Activated T-cell treated with anti-CD3 and anti-CD28 coated beads, Interleukin-2, amount 50 U/mL, for 1 hour (primary cell): Measurements from ENCODE around the gene PANX1.
"Not testable (repeated sequence)": the region's sequence is repeated elsewhere in the genome, so short reads cannot be mapped to it uniquely, and the experiment has no call there.

Experiments
- DNase-seq: peaks from one replicate; pipeline ENCODE4 v3.0.0-alpha.2; 2020

The PANX1 gene

DNA sequence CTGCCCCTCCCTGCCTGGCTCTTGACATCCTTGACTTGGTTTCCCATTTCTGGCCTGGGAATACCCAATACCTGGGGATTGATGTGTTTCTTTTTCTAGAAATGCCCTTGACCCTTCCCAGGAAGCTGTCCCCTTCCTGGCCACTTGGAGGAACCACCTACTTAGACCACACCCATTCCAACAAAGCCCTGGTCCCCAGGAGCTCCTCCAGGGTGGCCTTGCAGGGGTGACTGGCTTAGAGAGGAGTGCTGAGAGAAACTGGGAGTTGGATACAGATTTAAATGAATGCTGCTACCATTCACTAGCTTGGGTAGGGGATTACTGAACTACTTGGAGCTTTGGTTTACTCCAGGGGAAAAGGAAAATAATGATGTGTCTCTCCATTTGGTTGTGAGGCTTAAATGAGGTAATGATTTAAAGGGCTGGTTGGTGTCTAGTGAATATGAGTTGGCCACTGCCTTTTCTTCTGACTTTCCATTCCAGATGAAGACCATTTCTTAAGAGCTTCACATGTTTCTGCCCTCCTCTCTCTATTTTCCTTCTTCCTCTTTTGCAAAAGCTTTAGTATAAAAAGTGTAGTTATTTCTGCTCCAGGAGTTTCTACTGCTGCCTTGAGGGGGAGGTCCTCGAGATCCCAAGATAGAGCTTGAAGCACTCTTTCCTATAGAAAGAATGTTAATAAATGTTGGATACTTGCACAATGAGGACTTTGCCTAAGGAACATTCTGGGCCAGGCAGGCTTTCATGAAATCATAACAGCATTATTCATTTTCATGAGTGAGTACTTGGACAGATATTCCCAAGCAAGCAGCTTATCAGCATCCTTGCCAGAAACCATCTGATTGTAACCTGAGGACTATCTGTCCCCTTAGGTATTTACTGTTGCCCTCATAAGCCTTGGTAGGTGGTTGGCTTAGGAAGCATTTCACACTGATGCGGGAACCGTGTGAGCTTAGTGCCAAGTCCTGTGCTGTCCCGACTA, 22.4 kb downstream of the PANX1 start:
- no peak for DNase-seq

DNA sequence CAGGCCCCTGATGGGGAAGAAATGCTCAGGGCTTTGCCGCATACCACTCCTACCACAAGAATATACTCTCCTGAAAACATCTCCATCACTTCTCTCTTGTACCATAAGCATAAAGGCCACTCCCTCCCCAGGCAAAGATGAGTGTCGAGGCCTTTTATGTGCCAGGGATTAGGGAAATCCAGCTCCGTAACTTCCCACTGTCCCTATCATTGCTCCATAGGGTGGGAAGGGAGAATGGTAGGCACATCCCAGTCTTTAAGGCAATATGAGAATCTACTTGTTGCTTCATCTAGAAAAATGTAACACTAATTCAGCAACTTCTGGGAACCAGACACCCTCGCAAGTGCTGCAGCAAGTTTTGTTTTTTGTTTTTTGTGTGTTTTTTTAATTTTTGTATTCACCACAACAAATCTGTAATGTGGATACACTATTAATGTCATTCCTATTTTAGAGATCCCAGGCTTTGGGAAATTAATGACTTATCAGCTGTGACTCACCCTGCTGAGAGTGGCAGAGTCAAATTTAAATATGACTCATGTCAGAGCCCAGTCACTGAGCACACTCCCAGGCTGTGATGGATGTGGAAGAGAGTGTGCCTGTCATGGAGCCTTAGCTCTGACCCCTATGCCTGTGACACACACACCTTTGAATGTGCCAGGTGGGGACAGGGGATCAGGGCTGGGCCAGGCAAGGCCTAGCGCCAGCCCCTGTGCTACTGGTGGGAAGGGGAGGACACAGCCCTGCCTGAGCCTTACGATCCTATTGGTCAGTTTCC, 23.4 kb downstream of the PANX1 start:
- no peak for DNase-seq

DNA sequence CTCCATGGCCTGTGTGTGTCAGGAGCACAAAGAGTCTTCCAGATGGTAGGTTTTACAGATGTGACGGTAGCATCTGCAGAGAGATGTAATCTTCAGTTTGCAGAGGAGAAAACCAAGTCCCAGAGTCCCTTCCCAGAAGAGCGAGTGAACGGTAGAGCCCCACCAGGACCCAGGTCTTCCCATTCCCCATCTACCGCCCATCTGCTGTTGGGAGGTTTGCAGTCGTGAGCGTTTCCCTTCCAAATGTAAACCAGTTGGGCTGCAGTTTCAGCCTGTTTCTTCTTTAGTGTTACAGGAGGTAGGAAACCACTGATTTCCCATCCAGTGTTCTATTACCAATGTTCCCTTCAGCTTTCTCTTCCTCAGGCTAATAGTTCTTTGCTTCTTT, 24.0 kb downstream of the PANX1 start:
- no peak for DNase-seq

GRCh38 chr11:94153320-94153719, 24.7 kb downstream of the PANX1 start:
- no peak for DNase-seq

GRCh38 chr11:94154095-94154856, 25.6 kb downstream of the PANX1 start:
- no peak for DNase-seq

DNA sequence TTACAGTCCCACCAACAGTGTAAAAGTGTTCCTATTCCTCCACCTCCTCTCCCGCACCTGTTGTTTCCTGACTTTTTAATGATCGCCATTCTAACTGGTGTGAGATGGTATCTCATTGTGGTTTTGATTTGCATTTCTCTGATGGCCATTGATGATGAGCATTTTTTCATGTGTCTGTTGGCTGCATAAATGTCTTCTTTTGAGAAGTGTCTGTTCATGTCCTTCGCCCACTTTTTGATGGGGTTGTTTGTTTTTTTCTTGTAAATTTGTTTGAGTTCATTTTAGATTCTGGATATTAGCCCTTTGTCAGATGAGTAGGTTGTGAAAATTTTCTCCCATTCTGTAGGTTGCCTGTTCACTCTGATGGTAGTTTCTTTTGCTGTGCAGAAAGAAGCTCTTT, 28.7 kb downstream of the PANX1 start:
- DNase-seq, result not testable (repeated sequence)

- DNase-seq, result no peak
Observed at GRCh38 chr11:94168882-94169281, 40.2 kb downstream of the PANX1 start.

- DNase-seq, result no peak
Observed at GRCh38 chr11:94169516-94169915, 40.9 kb downstream of the PANX1 start.

- DNase-seq, result no peak
Observed at GRCh38 chr11:94169930-94170545, 41.4 kb downstream of the PANX1 start.

DNA sequence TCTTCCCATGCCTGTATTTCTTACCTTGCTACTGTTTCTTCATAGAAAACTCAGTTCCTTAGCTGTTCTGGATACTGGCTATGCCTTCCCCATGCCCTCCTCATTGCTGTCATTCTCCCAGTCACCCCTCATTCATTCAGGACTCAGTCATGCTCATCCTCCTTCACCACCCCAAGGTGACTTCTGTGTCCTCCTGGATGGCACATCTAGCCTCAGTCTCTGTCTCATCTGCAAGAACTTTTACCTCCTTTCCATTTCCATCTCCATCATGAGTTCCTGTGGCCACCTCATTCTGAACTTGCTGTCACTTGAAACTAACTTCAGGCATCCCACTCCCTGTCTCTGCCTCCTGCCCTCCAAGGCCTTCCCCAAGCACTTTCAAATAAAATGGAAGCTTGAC, 42.3 kb downstream of the PANX1 start:
- DNase-seq, result no peak

GRCh38 chr11:94171693-94172440, 43.2 kb downstream of the PANX1 start:
- DNase-seq, result peak; percentile 32

DNA sequence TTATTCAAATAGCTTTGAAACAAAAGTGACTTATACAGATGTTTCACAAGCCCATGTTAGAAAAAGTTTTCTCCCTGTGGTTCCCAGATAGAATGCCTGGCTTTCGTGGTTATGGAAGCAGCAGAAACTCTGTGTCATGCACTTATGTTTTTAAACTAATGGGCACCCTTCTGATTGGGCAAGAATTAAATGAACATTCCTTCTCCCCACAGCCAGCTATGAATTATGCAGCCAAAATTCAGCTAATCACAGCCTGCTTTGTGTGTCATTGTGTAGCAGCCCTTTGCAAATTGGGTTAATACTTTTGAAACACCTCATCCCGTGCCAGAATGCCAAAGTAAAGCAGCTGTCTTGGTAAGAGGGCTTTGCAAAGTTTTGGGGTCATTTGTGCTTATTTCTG, 46.9 kb downstream of the PANX1 start:
- no peak for DNase-seq

GRCh38 chr11:94178331-94178730, 49.7 kb downstream of the PANX1 start:
- no peak for DNase-seq

DNA sequence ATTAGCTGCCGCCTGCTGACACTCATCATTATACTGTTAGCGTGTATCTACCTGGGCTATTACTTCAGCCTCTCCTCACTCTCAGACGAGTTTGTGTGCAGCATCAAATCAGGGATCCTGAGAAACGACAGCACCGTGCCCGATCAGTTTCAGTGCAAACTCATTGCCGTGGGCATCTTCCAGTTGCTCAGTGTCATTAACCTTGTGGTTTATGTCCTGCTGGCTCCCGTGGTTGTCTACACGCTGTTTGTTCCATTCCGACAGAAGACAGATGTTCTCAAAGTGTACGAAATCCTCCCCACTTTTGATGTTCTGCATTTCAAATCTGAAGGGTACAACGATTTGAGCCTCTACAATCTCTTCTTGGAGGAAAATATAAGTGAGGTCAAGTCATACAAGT, 51.1 kb downstream of the PANX1 start:
- no peak for DNase-seq

DNA sequence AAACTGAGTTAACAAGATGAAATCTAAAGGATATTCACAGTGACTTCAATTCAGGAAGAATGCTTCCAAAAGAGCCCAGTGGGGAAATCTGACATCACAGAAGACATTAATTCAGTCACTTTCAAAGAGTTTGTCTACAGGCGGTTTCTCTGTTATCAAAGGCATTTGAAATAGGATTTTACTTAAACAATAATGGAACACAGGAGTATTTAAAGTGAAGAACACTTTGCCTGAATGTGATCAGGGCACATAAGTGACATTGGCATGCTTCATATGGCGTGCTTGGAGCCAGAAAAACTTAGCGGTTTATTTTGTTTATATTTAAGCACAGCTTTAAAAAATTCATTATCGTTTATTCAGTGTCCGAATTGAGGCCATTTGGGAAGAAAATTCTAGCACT, 52.9 kb downstream of the PANX1 start:
- DNase-seq, result no peak

GRCh38 chr11:94181943-94182342, 53.3 kb downstream of the PANX1 start:
- no peak for DNase-seq

DNA sequence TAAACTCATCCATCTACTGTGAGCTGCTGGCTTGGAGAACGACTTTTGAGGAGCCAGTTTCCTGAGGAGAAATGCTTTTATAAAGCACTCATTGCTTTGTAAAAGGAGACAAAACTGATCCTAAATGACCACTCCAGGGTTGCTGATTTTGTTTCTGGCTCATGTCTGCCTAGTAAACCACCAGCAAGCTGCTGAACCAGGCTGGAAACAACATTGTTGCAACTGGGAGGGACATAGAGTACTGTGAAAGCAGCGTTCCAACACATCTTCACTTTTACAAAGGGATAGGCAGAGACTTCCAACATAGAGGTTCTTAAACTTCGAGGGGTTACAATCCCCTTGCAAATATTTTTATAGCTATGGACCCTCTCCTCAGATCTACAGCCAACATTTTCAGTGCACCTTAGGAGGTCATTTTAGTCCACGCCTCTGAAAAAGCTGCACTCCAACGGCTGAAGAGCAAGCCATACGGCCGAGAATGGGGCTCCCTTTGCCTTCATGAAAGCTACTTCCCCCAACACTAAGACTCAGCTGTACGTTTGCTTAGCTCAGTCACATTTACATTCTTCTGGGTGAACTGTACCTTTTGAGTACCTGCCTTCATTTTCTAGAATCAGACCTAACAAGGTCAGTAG, 54.7 kb downstream of the PANX1 start:
- DNase-seq, result no peak

DNA sequence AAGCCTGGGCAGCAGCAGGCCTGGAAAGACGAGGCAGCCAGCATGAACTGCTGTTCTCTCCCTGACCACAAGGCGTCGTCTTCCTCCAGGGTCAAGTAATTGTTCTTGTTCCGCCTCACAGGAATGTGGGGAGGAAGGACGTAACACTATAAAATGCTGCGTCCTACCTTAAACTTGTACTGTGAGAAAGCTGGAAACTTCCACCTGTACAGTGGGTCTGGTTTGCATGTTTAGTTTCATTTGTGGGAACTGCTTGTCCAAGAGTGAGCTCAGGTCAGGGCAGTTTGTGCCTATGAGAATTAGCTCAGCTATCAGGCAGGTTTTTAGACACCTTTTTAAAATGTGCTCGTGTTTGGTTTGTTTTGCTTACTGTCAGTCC, 55.2 kb downstream of the PANX1 start:
- peak; percentile 23 for DNase-seq

DNA sequence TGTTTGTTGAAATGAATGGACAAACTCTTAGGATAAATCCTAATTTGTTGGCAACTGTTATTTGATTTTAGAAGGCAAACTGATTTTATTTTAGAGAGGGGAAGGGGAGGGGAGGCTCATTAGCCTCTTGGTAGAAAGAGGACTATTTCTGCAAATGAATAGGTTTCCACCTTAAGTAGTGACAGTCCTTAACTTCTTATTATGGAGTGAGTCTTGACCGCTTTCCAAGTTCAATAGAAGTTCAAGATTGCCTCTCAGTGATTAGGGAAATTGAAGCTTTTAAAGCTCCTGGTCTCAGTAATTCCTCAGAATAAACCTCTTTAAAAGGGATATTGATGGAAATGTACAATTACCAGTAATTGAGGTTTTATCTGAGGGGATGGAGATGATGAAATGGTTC, 55.7 kb downstream of the PANX1 start:
- no peak for DNase-seq

GRCh38 chr11:94184846-94185245, 56.2 kb downstream of the PANX1 start:
- DNase-seq, result no peak

DNA sequence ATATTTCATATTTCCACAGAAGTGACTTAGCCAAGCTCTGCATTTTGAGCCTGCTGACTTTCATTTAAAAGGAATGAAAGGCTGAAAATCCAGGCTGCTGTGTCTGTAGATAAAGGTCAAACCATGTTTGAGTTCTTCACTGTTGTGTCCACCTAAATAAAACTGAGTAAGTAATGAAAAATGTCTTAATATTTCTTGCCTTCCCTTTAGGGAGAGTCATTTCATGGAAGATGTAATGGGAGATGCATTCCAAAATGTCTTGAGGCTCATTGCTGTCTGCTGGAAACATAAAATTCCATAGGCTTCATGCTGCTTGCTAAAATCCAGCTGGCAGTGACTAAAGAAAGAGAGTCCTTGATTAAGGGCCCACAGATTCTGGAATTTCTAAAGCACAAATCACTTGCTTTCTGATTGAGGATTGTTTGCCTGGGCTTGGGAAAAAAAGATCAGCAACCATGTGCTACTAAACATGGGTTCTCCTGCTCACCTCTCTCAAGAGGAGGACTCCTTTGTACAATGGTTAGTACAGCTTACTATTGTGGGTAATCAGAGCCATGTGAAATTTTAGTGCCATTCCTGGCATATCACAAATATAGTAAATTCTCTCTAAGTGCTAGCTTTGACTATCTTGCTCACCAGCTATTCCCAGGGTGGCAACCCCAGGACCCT, 56.9 kb downstream of the PANX1 start:
- no peak for DNase-seq
